HTERT RPE-1 (cell line): ENCODE results near the gene CD6.
"Not testable (repeated sequence)": the region's sequence is repeated elsewhere in the genome, so short reads cannot be mapped to it uniquely, and the experiment has no call there.

Experiments used
- in situ Hi-C: fragments of 300-500 bp; cut with MboI; formaldehyde crosslinking; loops from 4 replicates; pipeline ENCODE4 v1.14.3; 2020; ENCODE audit warnings: low sequenced_read_pairs

The CD6 gene

GRCh38 chr11:60951904-60952741 lies 19.4 kb upstream of the CD6 start, which contains the start of gene SLC15A3:
SLC15A3 (minus strand) TSS chr11:60952176; CDS start chr11:60951551, 625 bp downstream.
- in situ Hi-C loops = no loop called here

GRCh38 chr11:60952742-60953170 lies 18.7 kb upstream of the CD6 start:
- in situ Hi-C loops = no loop called here

GRCh38 chr11:60953781-60954180 lies 17.7 kb upstream of the CD6 start:
- in situ Hi-C loops = no loop called here

- in situ Hi-C loops = no loop called here
Measured at GRCh38 chr11:60954421-60954820, 17.1 kb upstream of the CD6 start.

GRCh38 chr11:60955571-60955970 lies 15.9 kb upstream of the CD6 start:
- in situ Hi-C loops = no loop called here

GRCh38 chr11:60957188-60957587 lies 14.3 kb upstream of the CD6 start:
- in situ Hi-C loops = no loop called here

- in situ Hi-C loops = no loop called here
Measured at GRCh38 chr11:60959431-60959830, 12.0 kb upstream of the CD6 start.

GRCh38 chr11:60960405-60960804 lies 11.1 kb upstream of the CD6 start:
- in situ Hi-C loops = no loop called here

- in situ Hi-C loops = no loop called here
Measured at GRCh38 chr11:60964801-60965200, 6.7 kb upstream of the CD6 start.

GRCh38 chr11:60966890-60967289 lies 4.6 kb upstream of the CD6 start:
- in situ Hi-C loops = no loop called here

GRCh38 chr11:60968223-60968622 lies 3.3 kb upstream of the CD6 start:
- in situ Hi-C loops = no loop called here

GRCh38 chr11:60970369-60970774 lies 1.1 kb upstream of the CD6 start:
- in situ Hi-C loops = no loop called here

GRCh38 chr11:60970890-60971289 lies 590 bp upstream of the CD6 start:
- in situ Hi-C loops = no loop called here

GRCh38 chr11:60972182-60973030 lies 926 bp downstream of the CD6 start:
- in situ Hi-C loops = no loop called here

- in situ Hi-C loops = no loop called here
Measured at GRCh38 chr11:60973699-60974098, 2.2 kb downstream of the CD6 start.

GRCh38 chr11:60974316-60974715 lies 2.8 kb downstream of the CD6 start:
- in situ Hi-C loops = not testable (repeated sequence)

- in situ Hi-C loops = no loop called here
Measured at GRCh38 chr11:60974726-60975125, 3.2 kb downstream of the CD6 start.

GRCh38 chr11:60977224-60977623 lies 5.7 kb downstream of the CD6 start:
- in situ Hi-C loops = no loop called here

- in situ Hi-C loops = no loop called here
Measured at GRCh38 chr11:60977836-60978235, 6.4 kb downstream of the CD6 start.

- in situ Hi-C loops = no loop called here
Measured at GRCh38 chr11:60978546-60979380, 7.3 kb downstream of the CD6 start.

GRCh38 chr11:60981515-60981914 lies 10.0 kb downstream of the CD6 start:
- in situ Hi-C loops = no loop called here
